A673 (cell line): ENCODE measurements around the gene ARL13A. TPM values are rescaled to one million over a fixed set of nuclear protein-coding genes. Genes with fewer than 3 reads are reported as not detected.

Source experiments
- BruUV-seq: library from RNA; stranded (reverse); fragments of 400-500 nt; replicated peaks from 2 replicates; lab custom pipeline; 2021; lab: Mats Ljungman, UMichigan
- CTCF ChIA-PET: fragments of 300-600 bp; sonication (Branson Sonifier 250); formaldehyde crosslinking; loops from one replicate; lab custom pipeline; 2022; ENCODE audit warnings: antibody characterized with exemption; lab: Charles Lee
- POLR2A ChIA-PET: fragments of 300-600 bp; sonication (Branson Sonifier 250); formaldehyde crosslinking; loops from one replicate; lab custom pipeline; 2022; ENCODE audit warnings: antibody characterized with exemption; ENCODE audit not compliant: low non-redundant PET; lab: Charles Lee
- DNase-seq: peaks from one replicate; pipeline ENCODE4 v3.0.0-alpha.2; 2015; ENCODE audit warnings: low spot score
- H3K27ac ChIP-seq: fragments of 200-600 bp; sonication (generic); 2 replicates; pipeline ENCODE4 v1.5.1; 2016; ENCODE audit warnings: mixed run types, low read depth, mild to moderate bottlenecking, mixed read lengths, antibody characterized with exemption, low read length; ENCODE audit not compliant: poor library complexity, severe bottlenecking
- H3K27me3 ChIP-seq: fragments of 200-600 bp; sonication (generic); replicated peaks from 2 replicates; pipeline ENCODE4 v1.6.1; 2017; ENCODE audit warnings: mixed run types, low read depth, mild to moderate bottlenecking, mixed read lengths, antibody characterized with exemption, low read length; ENCODE audit not compliant: insufficient read depth, poor library complexity
- H3K36me3 ChIP-seq: fragments of 200-600 bp; sonication (generic); 2 replicates; pipeline ENCODE4 v1.6.1; 2016; ENCODE audit warnings: mixed run types, mild to moderate bottlenecking, mixed read lengths, antibody characterized with exemption, low read length; ENCODE audit not compliant: insufficient read depth, poor library complexity, severe bottlenecking
- H3K4me1 ChIP-seq: fragments of 200-600 bp; sonication (generic); 2 replicates; pipeline ENCODE4 v1.6.1; 2017; ENCODE audit warnings: mixed run types, mild to moderate bottlenecking, mixed read lengths, antibody characterized with exemption, low read length; ENCODE audit not compliant: insufficient read depth, poor library complexity, severe bottlenecking
- H3K4me3 ChIP-seq: fragments of 200-600 bp; sonication (generic); 2 replicates; pipeline ENCODE4 v1.5.1; 2016; ENCODE audit warnings: low read depth, mixed run types, mild to moderate bottlenecking, mixed read lengths, low read length; ENCODE audit not compliant: poor library complexity, severe bottlenecking
- H3K9me3 ChIP-seq: fragments of 200-600 bp; sonication (generic); 2 replicates; pipeline ENCODE4 v1.6.1; 2016; ENCODE audit warnings: mixed run types, low read depth, mild to moderate bottlenecking, mixed read lengths, antibody characterized with exemption, low read length; ENCODE audit not compliant: poor library complexity, severe bottlenecking
- EZH2 ChIP-seq: fragments of 200-600 bp; sonication (generic); IDR thresholded peaks from 2 replicates; pipeline ENCODE4 v1.6.1; 2017; ENCODE audit warnings: borderline replicate concordance, low read depth, mild to moderate bottlenecking, mixed read lengths, antibody characterized with exemption, low read length; ENCODE audit not compliant: poor library complexity, severe bottlenecking
- intact Hi-C: fragments of 100-400 bp; cut with micrococcal nuclease; formaldehyde crosslinking; loops from one replicate; pipeline ENCODE4 v1.10.0; 2022; ENCODE audit not compliant: unreplicated experiment
- total RNA-seq: library from RNA; stranded (reverse); gene quantifications from 2 replicates; pipeline ENCODE4 v1.2.3, GENCODE V29; 2021
- TF ChIP-seq, protein P1 (sequence below): fragments of 300-800, 200-600 bp; sonication (generic); conservative IDR thresholded peaks from 2 replicates; pipeline ENCODE4 v1.5.1; 2017; ENCODE audit warnings: low read depth, mild to moderate bottlenecking, antibody characterized with exemption, low read length, moderate library complexity, mixed read lengths

ARL13A gene
- total RNA-seq, 1 experiment from 2014 or later, result not detected

DNA sequence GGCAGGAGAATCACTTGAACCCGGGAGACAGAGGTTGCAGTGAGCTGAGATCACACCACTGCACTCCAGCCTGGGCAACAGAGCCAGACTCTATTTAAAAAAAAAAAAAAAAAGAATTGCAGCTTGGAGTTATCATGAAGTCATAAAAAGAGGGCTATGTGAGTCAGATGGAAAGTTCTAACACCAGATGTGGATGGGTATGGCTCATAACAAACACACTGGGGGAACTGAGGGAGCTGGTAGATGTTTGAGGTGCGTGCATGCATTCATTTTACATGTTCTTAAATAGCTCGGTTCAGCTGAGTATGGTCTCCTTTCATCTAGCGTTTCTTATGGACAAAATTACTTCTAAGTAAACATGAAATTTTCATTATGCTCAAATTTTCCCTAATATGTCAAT, 70.7 kb downstream of the ARL13A start:
- no peak for TF ChIP-seq EZH2
- TF ChIP-seq, protein P1, sequence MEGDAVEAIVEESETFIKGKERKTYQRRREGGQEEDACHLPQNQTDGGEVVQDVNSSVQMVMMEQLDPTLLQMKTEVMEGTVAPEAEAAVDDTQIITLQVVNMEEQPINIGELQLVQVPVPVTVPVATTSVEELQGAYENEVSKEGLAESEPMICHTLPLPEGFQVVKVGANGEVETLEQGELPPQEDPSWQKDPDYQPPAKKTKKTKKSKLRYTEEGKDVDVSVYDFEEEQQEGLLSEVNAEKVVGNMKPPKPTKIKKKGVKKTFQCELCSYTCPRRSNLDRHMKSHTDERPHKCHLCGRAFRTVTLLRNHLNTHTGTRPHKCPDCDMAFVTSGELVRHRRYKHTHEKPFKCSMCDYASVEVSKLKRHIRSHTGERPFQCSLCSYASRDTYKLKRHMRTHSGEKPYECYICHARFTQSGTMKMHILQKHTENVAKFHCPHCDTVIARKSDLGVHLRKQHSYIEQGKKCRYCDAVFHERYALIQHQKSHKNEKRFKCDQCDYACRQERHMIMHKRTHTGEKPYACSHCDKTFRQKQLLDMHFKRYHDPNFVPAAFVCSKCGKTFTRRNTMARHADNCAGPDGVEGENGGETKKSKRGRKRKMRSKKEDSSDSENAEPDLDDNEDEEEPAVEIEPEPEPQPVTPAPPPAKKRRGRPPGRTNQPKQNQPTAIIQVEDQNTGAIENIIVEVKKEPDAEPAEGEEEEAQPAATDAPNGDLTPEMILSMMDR, result no peak
- no TSS peak for BruUV-seq
- ChIA-PET POLR2A (no interaction called here), CTCF (no interaction called here)
- no peak overlapping the region for H3K4me3 ChIP-seq
- peaks cover 6% of the 10 kb centered on the region for H3K36me3 ChIP-seq
- no peak for DNase-seq
- intact Hi-C loops, result no loop called here
- no peak overlapping the region for H3K27ac ChIP-seq
- no peaks in the 10 kb centered on the region for H3K27me3 ChIP-seq
- H3K9me3 ChIP-seq, result no peaks in the 10 kb centered on the region
- H3K4me1 ChIP-seq, result no peaks in the 10 kb centered on the region

Other genes starting within 250 kb of the ARL13A start
- 2.3 and 3.2 TPM in 2 replicates for gene SYTL4, start 237.6 kb upstream of the ARL13A start, total RNA-seq
- gene CSTF2, start 149.3 kb upstream of the ARL13A start, total RNA-seq, result 39.2 and 41.3 TPM in 2 replicates
- gene NOX1, start 95.3 kb upstream of the ARL13A start, total RNA-seq, result not detected in 2 replicates
- not detected in 2 replicates for gene XKRX, start 40.8 kb upstream of the ARL13A start, total RNA-seq
- 20.8 and 21.3 TPM in 2 replicates for gene TRMT2B, start 82.4 kb downstream of the ARL13A start, total RNA-seq
- gene TMEM35A, start 109.2 kb downstream of the ARL13A start, total RNA-seq, result 0.21 and 0.31 TPM in 2 replicates
- gene CENPI, start 128.5 kb downstream of the ARL13A start, total RNA-seq, result 34.8 and 40.9 TPM in 2 replicates